ENCODE measurements around the gene TSPAN14.

Gene TSPAN14

GRCh38 chr10:80553436-80553835, 99.3 kb downstream of the TSPAN14 start:
- no peak for DNase-seq

GRCh38 chr10:80554050-80554449, 99.9 kb downstream of the TSPAN14 start:
- no peak for DNase-seq

- no peak for DNase-seq
Observed at GRCh38 chr10:80555415-80555814, 101.3 kb downstream of the TSPAN14 start.

- no peak for DNase-seq
Observed at GRCh38 chr10:80561950-80562349, 107.8 kb downstream of the TSPAN14 start.

GRCh38 chr10:80567292-80567691, 113.2 kb downstream of the TSPAN14 start:
- DNase-seq = no peak

- no peak for DNase-seq
Observed at GRCh38 chr10:80569131-80569895, 115.2 kb downstream of the TSPAN14 start.

GRCh38 chr10:80571352-80571751, 117.2 kb downstream of the TSPAN14 start:
- no peak for DNase-seq

- no peak for DNase-seq
Observed at GRCh38 chr10:80579181-80579763, 125.2 kb downstream of the TSPAN14 start.

- no peak for DNase-seq
Observed at GRCh38 chr10:80579849-80580637, 125.9 kb downstream of the TSPAN14 start.

- no peak for DNase-seq
Observed at GRCh38 chr10:80580638-80581468, 126.7 kb downstream of the TSPAN14 start.

- DNase-seq = no peak
Observed at GRCh38 chr10:80581469-80581835, 127.3 kb downstream of the TSPAN14 start.

- DNase-seq = no peak
Observed at GRCh38 chr10:80582286-80582960, 128.3 kb downstream of the TSPAN14 start.

All from DMS79 (cell line).